CD4-positive, alpha-beta T cell treated with Interleukin-10 for 1 hour (primary cell): ENCODE results near the gene TSPO.
"Not testable (repeated sequence)": the region's sequence is repeated elsewhere in the genome, so short reads cannot be mapped to it uniquely, and the experiment has no call there.

ENCODE experiments used
- DNase-seq: peaks from one replicate; pipeline ENCODE4 v3.0.0-alpha.2; 2020

TSPO gene

DNA sequence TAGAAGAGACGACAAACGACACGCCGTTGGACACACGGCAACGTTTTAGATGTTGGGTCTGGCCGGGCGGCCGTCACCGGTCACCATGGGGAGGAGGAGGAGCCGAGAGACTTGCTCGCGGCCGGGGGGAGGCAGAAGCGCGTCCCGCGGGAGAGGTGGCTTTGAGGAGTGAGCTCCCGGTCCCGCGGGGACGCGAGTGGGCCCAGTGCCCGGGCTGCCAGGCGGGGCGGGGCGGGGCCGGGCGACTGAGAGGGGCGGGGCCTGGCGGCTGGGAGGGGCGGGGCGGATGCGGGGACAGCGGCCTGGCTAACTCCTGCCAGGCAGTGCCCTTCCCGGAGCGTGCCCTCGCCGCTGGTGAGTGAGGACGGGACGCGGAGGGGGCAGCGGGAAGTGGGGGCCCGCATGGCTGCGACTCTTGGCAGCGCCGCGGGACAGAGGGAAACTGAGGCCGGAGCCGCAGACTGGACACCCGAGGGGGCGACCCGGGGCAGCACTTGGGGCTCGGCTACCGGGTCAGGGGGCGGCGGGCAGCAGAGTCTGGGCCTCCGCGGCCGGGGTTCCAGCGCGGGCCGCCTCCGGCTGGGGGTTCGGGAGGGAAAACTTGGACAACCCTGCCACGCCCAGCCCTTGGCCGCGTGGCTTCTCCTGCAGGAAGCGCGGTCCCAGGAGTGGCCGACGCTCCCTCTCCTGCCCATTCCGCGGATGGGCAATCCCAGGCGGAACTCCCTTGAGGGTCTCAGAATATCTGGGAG is at the start of gene TSPO:
TSPO (plus strand) TSS at position 309 of the 752 bp plus-strand sequence. CDS start 7,680 bp downstream, outside the sequence.
- DNase-seq, result peak; percentile 73

DNA sequence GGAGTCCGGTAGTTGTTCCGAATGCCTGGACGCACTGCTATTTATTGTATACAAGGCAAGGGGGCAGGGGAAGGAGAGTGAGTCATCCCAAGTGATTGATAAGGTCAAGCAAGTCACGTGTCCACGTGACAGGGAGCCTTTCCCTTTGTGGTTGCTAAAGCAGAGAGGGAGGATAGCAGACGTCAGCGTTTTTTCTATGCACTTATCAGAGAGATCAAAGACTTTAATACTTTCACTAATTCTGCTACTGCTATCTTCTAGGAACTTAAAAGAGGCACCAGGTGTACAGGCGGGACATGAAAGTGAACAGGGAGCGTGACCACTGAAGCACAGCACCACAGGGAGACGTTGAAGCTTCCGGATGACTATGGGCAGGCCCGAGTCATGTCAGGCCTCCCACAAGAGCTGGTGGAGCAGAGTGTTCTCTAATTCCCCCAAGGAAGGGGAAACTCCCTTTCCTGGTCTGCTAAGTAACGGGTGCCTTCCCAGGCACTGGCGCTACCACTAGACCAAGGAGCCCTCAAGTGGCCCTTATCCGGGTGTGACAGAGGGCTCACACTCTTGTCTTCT is 47.2 kb upstream of the TSPO start:
- not testable (repeated sequence) for DNase-seq

DNA sequence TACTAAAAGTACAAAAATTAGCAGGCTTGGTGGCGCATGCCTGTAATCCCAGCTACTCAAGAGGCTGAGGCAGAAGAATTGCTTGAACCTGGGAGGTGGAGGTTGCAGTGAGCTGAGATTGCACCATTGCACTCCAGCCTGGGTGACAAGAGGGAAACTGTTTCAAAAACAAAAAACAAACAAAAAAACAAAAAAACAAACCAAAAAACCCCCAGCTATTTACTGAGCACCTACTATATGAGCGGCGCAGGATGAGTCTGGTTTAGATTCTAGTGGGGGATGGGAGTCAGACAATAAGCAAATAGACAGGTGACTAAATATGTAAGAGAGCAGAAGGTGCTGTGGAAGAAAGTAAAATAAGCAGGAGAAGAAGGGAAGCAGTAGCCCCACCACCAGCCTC is 46.4 kb upstream of the TSPO start:
- DNase-seq, result not testable (repeated sequence)

DNA sequence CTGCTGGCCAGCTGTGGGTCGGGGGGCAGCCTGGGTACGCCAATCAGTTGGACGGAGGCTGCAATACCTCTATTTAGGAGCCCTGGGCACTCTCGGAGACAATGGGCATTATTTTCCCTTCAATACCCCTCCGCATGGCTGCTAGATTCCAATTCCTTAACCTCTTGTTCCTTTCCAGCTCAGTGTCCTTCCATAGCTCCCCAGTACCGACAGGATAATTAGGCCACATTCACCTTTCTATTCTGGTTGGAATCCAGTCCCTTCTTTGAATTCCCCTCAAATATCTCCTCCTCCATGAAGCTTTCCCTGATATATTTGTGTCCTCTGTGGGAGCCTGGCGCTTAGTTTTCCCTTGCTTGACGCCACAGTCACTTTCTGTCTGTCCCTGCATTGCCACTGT is 45.1 kb upstream of the TSPO start:
- DNase-seq, result no peak

DNA sequence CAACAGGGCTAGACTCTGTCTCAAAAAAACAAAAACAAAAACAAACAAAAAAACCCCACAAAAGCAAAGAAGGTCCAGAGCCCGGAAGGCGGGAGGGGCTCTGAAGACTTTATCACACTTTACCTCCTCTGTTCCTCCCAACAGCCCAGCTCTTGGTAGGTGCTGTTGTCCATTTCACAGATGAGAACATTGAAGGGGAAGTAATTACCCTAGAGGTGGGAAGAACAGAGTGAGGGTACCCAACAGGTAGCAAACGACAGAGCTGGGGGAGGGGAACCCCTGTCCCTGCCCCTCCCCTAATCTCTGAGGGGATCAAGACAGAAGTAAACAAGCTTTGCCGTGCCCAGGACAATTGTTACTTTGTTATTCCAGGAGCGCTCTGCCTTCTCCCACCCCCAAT is 41.8 kb upstream of the TSPO start:
- DNase-seq, result no peak

DNA sequence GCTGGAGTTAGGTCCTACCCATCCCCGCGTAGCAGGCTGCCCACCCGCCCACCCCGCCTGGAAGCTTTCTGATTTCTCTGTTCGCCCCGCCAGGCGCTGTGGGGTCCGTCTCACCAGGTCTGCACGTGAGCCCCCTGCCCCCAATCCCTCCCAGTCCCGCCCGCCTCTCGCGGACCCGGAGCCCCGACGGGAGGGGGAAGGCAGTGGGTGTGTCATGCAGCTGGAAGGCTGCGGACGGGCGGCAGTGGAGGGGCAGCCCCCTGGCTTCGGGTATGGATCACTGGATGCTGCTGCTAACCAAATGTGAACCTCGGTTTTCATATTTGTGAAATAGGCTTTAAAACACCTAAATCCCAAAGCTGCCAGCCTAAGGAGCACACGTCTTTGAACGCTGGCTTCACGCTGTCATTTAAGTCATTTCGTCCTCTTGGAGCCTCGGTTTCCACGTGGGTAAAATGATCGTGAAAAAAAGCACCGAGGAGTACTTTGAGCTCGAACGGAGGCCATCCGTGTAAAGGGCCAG is 41.4 kb upstream of the TSPO start:
- DNase-seq, result no peak

DNA sequence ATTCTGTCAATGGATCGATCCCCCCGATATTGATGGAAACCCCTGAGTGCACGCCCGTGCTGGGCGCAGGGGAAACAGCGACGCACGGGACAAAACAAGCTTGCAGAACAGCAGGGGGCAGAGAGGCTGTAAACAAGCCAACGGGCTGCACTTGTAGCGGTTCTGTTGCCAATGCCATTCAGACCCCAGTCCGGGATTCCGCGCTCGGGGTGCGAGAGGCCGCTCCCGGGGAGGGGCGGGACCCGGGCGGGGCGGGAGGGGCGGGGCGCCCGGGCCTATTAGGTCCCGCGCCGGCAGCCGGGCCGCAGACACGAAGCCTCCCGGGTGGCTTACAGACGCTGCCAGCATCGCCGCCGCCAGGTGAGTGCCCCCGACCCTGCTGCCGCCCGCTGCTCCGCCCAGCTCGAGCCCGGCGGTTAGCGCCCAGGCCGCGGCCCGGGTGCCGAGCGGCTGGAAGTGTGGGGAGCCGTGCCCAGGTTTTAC is 40.9 kb upstream of the TSPO start, which contains the start of gene BIK:
BIK (plus strand) TSS at position 307 of the 483 bp plus-strand sequence. CDS start 13,273 bp downstream, outside the sequence.
- DNase-seq, result peak; percentile 50

DNA sequence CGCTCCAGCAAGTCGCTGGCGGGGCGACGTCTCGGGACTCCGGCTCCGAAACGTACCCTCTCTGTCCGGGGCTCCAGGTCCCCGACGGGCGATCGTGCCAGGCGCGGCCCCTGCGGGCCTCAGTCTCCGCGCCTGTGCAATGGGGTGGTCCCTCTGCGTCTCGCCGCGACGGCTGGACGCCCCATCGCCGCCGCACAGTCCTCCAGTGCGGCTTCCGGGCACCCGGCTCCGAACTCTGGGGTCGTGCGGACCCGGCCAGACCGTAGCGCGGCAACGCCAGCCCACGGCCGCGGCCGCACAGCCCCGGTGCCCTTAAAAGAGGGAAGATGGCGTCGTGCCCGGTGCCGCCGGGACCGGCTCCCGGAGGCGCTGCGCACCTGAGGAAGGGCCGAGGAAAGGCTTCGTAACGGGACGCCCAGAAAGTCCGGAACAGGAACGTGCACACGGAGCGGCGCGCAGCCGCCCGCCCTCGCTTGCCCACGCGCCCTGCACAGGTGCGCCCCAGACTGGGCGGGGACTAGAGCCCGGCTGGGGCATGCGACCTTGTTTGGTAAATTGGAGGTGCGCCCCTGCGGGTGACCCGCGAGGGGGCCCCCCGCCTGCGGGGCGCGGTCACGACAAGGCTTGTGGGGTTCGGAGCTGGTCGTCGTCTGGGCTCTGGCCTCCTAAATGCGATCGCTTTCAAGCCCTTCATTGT is 40.3 kb upstream of the TSPO start:
- DNase-seq, result peak; percentile 52

DNA sequence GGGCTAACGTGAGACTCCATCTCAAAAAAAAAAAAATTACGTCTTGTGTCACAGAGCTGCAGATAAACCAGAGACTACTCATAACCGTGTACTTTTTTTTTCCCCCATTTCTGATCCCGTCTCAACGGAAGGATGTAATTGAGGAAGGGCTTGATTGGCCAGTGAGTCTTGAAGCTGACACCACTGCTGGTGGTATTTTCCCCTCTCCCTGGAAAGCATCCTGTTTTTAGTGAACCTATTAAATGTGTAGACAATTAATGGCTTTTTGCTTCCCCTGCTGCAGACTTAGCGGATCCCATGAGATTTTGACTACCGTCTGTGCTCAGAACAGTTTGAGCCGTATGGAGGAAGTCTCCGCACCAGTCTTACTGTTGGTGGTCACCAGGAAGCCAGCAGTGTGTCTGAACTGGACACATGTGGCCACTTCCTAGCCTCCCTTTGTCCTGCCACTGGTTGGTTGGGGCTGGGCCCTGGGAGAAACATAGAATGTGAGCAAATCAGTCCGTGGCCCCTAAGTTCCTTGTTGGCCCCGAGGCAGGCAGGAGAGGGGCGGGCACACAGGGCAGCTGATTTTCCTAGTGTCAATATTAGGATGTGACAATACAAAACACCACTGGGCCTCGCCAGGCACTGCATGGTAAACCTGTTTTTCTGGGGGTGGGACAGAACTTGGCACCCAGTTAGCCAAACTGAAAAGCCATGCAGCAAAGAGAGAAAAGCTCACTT is 37.7 kb upstream of the TSPO start:
- no peak for DNase-seq

DNA sequence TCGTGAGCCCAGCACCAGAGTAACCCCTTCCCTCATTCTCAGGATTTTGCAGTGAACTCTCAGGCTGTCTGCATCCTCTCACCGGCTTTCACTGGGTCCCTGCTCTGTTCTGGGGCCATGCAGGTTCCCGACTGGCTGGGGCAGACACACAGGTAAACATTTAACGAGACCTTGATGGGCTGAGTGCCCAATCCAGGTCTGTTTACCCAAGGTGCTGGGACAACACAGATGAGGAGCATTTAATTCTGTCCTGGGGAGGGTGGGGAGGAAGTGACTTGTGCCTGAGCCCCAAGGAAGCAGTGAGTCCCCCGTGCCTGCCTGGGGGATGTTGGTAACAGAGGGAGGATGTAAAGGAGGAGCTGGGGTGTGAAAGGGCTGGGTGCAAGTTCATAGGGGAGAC is 36.4 kb upstream of the TSPO start:
- DNase-seq, result no peak

DNA sequence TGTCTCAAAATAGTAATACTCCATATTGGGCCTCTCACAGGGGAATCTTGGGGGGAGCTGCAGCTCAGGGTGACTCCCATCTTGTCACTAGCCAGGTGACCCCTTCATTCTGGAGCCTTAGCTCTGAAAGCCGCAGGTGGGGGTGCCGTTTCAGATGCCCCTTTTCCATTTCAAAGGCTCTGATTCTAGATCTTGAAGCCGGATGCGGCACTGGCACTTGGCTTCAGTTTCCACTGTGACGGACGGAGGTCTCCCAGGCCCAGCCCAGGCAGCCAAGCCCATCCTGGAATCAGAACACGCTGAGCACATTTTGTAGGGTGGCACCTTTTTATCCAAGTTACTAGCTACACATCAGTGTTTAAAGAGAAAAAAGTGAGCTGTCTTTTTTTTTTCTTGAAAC is 34.4 kb upstream of the TSPO start:
- no peak for DNase-seq

DNA sequence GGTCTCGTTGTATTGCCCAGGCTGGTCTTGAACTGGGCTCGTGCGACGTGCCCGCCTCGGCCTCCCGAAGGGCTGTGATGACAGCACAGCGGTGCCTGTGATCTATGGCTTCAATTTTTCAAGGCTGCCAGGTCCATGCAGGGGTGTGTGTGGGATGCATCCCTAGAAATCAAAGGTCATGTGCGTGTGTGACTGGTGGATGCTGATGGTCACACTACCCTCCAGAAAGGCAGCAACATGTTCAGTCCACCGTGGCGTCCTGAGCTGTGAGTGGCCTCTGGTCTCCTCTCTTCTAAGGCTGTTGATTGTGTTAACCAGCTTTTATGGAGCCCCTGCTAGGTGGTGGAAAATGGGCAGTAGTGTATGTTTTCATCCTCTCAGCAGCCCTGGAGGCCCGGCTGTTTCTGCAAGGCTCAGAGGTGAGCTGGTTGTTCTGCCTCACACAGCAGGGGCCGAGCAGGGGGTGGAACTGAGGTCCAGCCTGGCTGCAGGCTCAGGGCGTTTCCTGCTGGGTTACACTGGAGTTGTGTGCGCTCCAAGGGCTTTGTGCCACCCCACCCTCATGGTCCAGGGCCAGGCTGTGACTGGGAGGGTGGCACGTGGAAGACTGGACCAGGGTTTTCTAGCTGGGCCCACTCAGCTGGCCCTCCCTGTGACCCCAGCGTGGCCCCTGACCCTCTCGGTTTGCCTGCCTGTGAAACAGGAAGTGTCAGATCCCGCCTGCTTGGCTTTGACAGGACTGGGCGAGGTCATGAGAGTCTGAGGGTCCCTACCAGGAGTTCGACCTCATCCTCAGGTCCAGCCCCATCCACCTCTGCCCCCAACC is 33.1 kb upstream of the TSPO start:
- DNase-seq, result no peak

DNA sequence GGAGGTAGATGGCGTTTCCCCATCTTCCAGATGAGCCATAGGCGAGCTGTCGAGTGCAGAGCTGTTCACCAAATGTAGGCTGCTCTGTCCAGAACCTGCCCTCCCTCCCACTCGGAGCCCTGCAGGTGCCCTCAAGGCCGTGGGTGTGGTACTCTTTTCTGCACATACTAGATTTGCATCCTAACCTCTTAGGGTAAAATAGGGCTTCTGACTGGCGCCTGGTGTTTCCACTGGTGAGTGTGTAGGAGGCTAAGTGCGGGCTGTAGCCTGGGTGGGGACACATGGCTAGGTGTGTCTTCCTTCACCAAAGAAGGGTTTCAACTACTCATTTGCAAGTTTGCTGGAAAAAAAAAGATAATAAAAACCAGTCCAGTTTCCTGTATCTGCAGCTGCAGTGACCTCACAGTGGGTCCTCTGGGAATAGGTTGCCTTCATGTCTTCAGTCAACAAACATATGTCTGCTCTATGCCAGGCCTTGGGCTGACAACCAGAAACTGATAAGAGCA is 32.4 kb upstream of the TSPO start:
- DNase-seq, result no peak

DNA sequence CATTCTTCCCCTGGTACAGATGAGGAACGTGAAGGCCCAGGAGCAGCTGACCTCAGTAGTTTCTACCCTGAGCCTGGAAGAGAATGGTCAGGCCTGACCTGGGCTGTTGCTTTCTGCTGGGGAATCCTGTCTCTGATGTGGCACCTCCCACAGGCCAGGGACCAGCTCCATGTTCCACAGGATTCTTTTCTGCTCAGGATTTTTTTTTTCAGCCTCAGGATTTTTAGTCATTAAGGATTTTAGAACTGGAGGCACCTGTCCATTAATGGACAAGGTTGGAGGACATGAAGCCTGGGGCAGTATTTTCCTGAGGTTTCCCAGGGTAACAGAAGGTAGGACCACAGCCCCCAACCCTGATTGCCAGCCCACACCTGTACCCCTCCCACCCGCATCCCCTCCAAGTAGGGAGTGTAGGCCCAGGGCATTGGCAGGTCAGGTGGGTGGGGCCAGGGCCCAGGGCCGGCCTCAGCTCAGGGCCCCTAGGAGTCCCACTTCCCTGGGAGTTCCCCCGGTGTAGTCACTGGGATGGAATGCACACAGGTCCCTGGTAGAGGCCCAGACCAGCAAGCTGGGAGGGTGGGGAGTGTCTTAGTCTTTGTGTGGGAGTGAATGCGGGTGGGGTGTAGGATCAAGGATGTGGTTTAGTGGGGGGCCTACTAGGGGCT is 24.7 kb upstream of the TSPO start:
- no peak for DNase-seq

DNA sequence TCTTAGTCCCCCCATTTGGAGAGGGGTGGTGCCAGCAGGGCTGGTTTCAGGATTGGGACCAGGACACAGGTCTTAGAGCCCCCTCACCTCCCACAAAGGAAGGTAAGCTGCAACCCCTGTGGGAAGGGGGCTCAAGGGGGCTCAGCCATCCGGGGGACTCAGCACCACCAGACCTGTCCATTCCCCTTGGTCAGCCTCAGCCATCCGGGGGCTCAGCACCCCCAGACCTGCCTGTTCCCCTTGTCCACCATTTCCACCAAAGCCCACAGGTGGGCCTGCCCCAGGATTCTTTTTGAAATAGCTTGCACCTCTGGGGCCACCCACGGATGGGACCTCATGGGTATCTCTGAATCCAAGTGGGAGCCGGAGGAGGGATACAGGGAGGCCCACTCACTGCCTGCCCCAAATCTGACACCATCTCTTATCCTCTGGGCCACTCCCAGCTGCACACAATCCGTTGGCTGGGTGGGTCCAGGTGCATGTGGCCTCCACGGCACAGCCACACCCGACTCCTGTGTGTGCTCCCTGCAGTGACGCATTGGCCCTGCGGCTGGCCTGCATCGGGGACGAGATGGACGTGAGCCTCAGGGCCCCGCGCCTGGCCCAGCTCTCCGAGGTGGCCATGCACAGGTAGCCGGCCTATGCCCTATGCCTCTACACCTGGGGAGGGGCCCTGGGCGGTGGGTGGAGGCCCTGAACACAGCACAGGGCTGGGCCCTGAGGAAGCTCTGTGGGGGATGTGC is 24.0 kb upstream of the TSPO start:
- no peak for DNase-seq

DNA sequence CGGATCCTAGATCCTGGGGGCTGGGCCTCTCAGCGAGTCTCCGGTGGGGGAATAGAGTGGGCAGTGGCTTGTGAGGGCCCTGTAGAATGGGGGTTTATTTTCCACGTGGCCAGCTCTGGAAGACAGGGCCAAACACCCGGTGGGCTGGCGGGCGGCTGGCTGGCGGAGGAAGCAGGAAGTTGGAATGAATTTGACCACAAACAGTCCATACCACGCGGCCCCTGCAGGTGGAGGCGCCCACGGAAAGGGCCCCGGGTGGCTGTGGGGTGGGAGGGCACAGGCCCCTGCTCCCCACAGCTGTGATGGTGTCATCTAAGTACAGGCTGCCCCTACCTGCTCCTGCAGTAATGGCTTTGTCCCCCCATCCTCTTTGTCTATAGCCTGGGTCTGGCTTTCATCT is 23.2 kb upstream of the TSPO start:
- no peak for DNase-seq

DNA sequence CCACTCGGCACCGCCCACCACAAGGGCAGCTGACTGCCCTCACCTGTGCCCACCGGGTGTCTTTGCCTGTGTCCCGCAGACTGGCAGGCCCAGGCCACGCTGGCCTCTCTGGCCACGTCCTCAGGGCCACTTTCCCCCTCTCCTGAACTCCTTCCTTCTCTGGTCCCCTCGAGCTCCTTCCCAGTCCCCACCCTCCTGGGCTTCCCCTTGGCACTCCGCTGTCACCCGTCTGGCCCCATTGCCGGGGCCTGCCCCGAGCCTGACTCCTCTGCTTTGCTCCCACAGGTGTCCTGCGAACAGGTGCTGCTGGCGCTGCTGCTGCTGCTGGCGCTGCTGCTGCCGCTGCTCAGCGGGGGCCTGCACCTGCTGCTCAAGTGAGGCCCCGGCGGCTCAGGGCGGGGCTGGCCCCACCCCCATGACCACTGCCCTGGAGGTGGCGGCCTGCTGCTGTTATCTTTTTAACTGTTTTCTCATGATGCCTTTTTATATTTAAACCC is 22.4 kb upstream of the TSPO start:
- no peak for DNase-seq

DNA sequence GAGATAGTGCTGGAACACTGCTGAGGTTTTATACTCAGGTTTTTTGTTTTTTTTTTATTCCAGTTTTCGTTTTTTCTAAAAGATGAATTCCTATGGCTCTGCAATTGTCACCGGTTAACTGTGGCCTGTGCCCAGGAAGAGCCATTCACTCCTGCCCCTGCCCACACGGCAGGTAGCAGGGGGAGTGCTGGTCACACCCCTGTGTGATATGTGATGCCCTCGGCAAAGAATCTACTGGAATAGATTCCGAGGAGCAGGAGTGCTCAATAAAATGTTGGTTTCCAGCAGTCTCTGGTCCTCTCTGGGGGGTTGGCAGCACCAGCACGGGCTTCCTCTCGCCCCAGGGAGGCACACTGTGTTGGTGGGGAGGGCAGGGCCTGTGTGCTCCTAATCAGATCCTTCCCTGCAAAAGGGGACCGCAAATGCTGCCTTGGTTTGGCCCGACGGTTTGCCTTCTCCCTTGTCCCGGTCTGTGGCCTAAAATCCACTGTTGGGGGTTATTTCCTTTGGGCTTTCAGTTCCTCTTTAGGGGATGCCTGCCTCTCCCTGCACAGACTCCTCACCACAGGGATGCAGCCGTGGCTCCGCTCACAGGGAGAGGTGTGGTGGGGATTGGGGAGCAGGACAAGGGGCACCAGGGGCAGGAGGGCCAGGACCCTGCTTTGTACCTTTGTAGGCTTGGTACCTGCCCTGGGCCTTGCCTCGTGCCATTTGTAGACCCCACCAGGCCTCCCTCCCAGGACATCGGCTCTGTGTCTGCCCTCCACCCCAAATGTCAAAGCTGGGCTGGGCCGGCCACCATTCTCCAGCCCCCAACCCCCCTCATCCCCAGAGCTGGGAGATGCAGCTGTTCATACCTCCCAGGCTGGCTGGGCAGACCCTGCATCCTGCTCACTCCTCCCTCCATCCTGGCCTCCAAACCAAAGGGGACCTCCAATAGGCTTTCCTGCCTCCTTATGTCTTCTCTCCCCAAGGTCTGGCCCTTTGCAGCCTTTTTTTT is 21.6 kb upstream of the TSPO start:
- DNase-seq, result no peak
